GM21367 (cell line): ENCODE results near the gene CHORDC1.
"Not testable (repeated sequence)": the region's sequence is repeated elsewhere in the genome, so short reads cannot be mapped to it uniquely, and the experiment has no call there.

Experiments used
- ATAC-seq: cut with Tn5 transposase; IDR thresholded peaks from one replicate; pipeline ENCODE4 v1.9.1; 2021; ENCODE audit not compliant: unreplicated experiment

The CHORDC1 gene

GRCh38 chr11:90222459-90223247, at the start of gene CHORDC1:
Gene CHORDC1 (minus strand): TSS chr11:90223049. CDS start chr11:90222954, 95 bp downstream.
- peak; percentile 92 for ATAC-seq

GRCh38 chr11:90257158-90257525, 34.3 kb upstream of the CHORDC1 start:
- ATAC-seq: no peak

- no peak for ATAC-seq
These were observed 33.7 kb upstream of the CHORDC1 start for GRCh38 chr11:90256404-90257157.

- no peak for ATAC-seq
These were observed 31.2 kb upstream of the CHORDC1 start for GRCh38 chr11:90254065-90254464.

- ATAC-seq: no peak
These were observed 29.2 kb upstream of the CHORDC1 start for GRCh38 chr11:90252053-90252452.

- ATAC-seq: no peak
These were observed 28.8 kb upstream of the CHORDC1 start for GRCh38 chr11:90251599-90251998.

GRCh38 chr11:90250970-90251369, 28.1 kb upstream of the CHORDC1 start:
- no peak for ATAC-seq

DNA sequence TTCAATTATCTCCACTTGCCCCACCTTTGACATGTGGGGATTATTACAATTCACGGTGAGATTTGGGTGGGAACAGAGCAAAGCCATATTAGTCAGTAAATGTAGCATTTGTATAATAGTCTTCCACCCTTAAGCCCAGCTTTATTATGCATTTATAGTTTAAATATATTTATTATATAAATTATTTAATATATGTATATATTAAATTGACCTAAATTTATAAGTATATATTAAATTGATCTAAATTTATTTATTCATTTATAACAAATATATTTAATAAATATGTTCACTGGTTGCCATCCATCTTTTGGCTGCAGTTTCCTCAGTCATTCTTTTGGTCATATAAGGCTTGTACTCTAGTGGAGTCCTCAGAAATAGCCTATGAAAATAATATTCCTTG, 23.6 kb upstream of the CHORDC1 start:
- no peak for ATAC-seq

DNA sequence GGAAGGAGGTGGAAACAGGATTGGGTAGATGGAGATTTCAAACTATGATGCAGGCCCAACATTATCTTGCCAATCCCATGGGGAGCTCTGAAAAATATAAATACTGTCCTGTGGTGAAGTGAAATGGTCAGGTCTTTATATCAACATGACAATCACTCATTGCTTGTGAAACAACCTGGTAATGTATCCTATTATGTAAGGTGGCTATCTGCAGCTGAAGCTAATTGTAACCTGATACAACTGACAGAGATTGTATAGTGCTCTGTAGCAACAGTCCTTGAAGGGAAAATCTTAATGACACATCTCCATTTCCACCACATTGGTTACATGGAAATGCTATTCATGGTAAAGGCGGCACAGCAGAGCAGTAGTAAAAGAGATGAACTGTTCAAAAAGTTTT, 20.7 kb upstream of the CHORDC1 start:
- ATAC-seq: no peak

GRCh38 chr11:90242894-90243416, 20.1 kb upstream of the CHORDC1 start:
- no peak for ATAC-seq

- ATAC-seq: no peak
These were observed 18.6 kb upstream of the CHORDC1 start for GRCh38 chr11:90241414-90241813.

GRCh38 chr11:90239967-90240636, 17.3 kb upstream of the CHORDC1 start:
- not testable (repeated sequence) for ATAC-seq

- no peak for ATAC-seq
These were observed 14.2 kb upstream of the CHORDC1 start for GRCh38 chr11:90237004-90237403.

GRCh38 chr11:90235526-90235925, 12.7 kb upstream of the CHORDC1 start:
- ATAC-seq: no peak

DNA sequence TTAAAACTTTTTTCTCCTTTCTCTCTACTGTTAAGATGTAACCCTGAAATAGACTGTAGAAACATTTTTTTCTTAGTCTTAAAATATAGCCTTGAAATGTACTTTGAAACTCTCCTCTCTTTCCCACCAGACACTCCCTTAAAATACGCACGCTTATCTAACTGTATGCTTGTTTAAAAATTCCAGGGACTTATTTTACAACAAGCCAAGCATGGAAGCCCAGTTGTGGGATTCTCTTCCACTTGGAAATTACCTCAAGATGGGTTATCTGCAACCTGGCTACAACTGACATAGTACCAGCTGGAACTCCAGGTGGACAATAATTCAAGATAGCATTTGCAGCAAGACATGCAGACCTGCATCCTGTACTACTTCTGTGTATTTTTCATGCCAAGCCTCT, 12.1 kb upstream of the CHORDC1 start:
- no peak for ATAC-seq

- no peak for ATAC-seq
These were observed 6.9 kb upstream of the CHORDC1 start for GRCh38 chr11:90229791-90230190.

DNA sequence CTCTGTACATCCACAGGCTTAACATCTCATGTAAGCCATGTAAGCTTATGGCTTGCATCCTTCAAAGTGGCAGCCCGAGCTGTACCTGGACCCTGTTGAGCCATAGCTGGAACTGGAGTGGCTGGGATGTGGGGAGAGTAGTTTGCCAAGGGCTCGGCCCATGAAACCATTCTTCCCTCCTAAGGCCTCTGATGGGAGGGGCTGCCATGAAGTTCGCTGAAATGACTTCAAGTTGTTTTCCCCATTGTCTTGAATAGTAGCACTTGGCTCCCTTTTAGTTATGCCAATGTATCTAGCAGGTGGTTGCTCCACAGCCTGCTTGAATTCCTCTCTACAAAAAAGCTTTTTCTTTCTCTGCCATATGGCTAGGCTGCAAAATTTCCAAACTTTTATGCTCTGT, 5.2 kb upstream of the CHORDC1 start:
- no peak for ATAC-seq

- peak; percentile 40 for ATAC-seq
These were observed 368 bp upstream of the CHORDC1 start for GRCh38 chr11:90223248-90223585.

GRCh38 chr11:90221803-90222458, 918 bp downstream of the CHORDC1 start:
- peak; percentile 11 for ATAC-seq

- ATAC-seq: no peak
These were observed 2.5 kb downstream of the CHORDC1 start for GRCh38 chr11:90220391-90220790.

- no peak for ATAC-seq
These were observed 3.4 kb downstream of the CHORDC1 start for GRCh38 chr11:90219438-90219837.
